Osteoblast (primary cell): Measurements from ENCODE around the gene GLUL. TPM values are rescaled to one million over a fixed set of nuclear protein-coding genes. Genes with fewer than 3 reads are reported as not detected.
"Not testable (repeated sequence)": the region's sequence is repeated elsewhere in the genome, so short reads cannot be mapped to it uniquely, and the experiment has no call there.

Experiments
- DNase-seq: peaks from one replicate; pipeline ENCODE4 v3.0.0; 2011; ENCODE audit warnings: low spot score, mixed read lengths; ENCODE audit not compliant: insufficient read length; ENCODE audit errors: missing footprints
- H2AFZ ChIP-seq: 2 replicates; pipeline ENCODE4 v1.6.0; 2011; ENCODE audit warnings: mild to moderate bottlenecking, low read length
- H3K27ac ChIP-seq: 2 replicates; pipeline ENCODE4 v1.5.1; 2011; ENCODE audit warnings: mild to moderate bottlenecking, low read depth, low read length, moderate library complexity
- H3K27me3 ChIP-seq: 2 replicates; pipeline ENCODE4 v1.6.0; 2012; ENCODE audit warnings: mild to moderate bottlenecking, control low read depth, inconsistent platforms, low read length, moderate library complexity; ENCODE audit not compliant: insufficient read depth
- H3K36me3 ChIP-seq: 2 replicates; pipeline ENCODE4 v1.5.1; 2011; ENCODE audit warnings: mild to moderate bottlenecking, low read length, control low read depth, moderate library complexity; ENCODE audit not compliant: insufficient read depth
- H3K4me1 ChIP-seq: 2 replicates; pipeline ENCODE4 v1.5.1; 2011; ENCODE audit warnings: mild to moderate bottlenecking, low read length, control low read depth, moderate library complexity; ENCODE audit not compliant: insufficient read depth
- H3K4me2 ChIP-seq: 2 replicates; pipeline ENCODE4 v1.6.0; 2011; ENCODE audit warnings: mild to moderate bottlenecking, low read length; ENCODE audit not compliant: insufficient read depth
- H3K4me3 ChIP-seq: fragments of 200-600 bp; sonication (generic); 3 replicates; pipeline ENCODE4 v1.5.1; 2012; ENCODE audit warnings: mild to moderate bottlenecking, low read length, inconsistent platforms; ENCODE audit not compliant: insufficient read depth
- H3K79me2 ChIP-seq: 2 replicates; pipeline ENCODE4 v1.6.0; 2012; ENCODE audit warnings: mild to moderate bottlenecking, low read length, control low read depth, inconsistent platforms; ENCODE audit not compliant: insufficient read depth
- H3K9me3 ChIP-seq: 2 replicates; pipeline ENCODE4 v1.5.1; 2011; ENCODE audit warnings: low read depth, low read length, control low read depth
- H4K20me1 ChIP-seq: 2 replicates; pipeline ENCODE4 v1.6.0; 2012; ENCODE audit warnings: mild to moderate bottlenecking, low read length, control low read depth; ENCODE audit not compliant: insufficient read depth
- total RNA-seq: library from RNA; depleted of rRNA; stranded (reverse); fragments of >200 nt; gene quantifications from 2 replicates; pipeline ENCODE4 v1.2.3, GENCODE V29; 2012
- TF ChIP-seq, protein P1 (sequence below): IDR thresholded peaks from 2 replicates; pipeline ENCODE4 v1.5.1; 2011; ENCODE audit warnings: mild to moderate bottlenecking, low read depth, low read length, moderate library complexity; ENCODE audit errors: extremely low read depth

Gene GLUL
- total RNA-seq, 1 donor: 259 TPM

DNA sequence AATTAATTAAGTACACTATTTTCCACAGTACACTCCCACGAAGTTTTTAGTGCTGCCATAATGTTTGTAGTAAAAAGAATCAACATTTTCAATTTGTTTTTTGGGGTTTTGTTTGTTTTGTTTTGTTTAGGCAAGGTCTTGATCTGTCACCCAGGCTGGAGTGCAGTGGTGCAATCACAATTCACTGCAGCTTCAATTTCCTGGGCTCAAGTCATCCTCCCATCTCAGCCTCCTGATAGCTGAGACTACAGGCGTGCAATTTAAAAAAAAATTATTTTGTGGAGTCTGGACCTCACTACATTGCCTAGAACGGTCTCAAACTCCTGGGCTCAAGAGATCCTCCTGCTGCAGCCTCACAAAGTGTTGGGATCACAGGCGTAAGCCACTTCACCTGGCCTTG lies 11.4 kb downstream of the GLUL start:
- Histone ChIP-seq H3K4me2 (no peak overlapping the region), H3K4me3 (no peak overlapping the region), H4K20me1 (no peaks in the 10 kb centered on the region), H2AFZ (no peak overlapping the region), H3K4me1 (no peaks in the 10 kb centered on the region), H3K79me2 (no peaks in the 10 kb centered on the region), H3K27me3 (no peaks in the 10 kb centered on the region), H3K36me3 (peaks cover 33% of the 10 kb centered on the region), H3K9me3 (no peaks in the 10 kb centered on the region), H3K27ac (no peak overlapping the region)
- TF ChIP-seq, protein P1, sequence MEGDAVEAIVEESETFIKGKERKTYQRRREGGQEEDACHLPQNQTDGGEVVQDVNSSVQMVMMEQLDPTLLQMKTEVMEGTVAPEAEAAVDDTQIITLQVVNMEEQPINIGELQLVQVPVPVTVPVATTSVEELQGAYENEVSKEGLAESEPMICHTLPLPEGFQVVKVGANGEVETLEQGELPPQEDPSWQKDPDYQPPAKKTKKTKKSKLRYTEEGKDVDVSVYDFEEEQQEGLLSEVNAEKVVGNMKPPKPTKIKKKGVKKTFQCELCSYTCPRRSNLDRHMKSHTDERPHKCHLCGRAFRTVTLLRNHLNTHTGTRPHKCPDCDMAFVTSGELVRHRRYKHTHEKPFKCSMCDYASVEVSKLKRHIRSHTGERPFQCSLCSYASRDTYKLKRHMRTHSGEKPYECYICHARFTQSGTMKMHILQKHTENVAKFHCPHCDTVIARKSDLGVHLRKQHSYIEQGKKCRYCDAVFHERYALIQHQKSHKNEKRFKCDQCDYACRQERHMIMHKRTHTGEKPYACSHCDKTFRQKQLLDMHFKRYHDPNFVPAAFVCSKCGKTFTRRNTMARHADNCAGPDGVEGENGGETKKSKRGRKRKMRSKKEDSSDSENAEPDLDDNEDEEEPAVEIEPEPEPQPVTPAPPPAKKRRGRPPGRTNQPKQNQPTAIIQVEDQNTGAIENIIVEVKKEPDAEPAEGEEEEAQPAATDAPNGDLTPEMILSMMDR: no peak
- no peak for DNase-seq

DNA sequence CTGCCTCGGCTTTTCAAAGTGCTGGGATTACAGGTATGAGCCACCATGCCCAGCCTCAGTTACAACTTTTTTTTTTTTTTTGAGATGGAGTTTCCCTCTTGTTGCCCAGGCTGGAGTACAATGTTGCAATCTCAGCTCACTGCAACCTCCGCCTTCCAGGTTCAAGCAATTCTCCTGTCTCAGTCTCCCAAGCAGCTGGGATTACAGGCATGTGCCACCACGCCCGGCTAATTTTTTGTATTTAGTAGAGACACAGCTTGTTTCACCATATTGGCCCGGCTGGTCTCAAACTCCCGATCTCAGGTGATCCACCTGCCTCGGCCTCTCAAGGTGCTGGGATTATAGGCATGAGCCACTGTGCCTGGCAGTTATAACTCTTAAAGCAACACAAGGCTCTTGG lies 11.8 kb downstream of the GLUL start:
- not testable (repeated sequence) for H3K4me3 ChIP-seq, H3K4me2 ChIP-seq, DNase-seq, H3K27ac ChIP-seq, H2AFZ ChIP-seq, H3K79me2 ChIP-seq, H3K4me1 ChIP-seq, H3K9me3 ChIP-seq, H4K20me1 ChIP-seq, H3K27me3 ChIP-seq
- peaks cover 29% of the 10 kb centered on the region for H3K36me3 ChIP-seq

DNA sequence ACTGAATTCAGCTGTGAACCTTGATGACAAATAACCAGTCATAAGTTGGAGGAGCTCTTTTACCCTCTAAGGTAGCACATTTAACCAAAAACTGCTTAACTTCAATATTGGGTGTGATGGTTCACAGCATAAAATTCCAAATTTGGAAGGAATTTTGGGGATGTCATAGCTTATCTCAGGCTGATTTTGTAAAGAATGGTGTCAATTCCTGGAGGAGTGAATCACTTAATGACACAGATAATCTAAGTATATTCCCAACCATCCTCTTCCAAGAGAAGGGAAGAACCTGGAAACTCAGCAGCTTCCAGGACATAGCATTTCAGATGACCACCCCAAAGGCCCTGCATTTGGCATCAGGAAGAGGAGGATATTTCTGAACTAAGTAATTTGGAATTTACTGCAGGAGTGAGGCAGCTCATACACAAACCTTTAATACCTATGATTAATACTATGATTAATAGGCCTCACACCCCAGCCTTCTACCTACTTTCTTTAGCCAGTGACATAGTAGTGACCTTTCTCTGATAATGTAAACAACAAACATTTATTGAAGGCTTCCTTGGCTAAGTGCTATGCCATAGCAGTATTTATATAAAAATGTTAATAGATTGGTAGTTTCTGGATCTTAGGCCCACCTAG lies 14.5 kb downstream of the GLUL start:
- TF ChIP-seq, protein P1: no peak
- Histone ChIP-seq H3K36me3 (peaks cover 2% of the 10 kb centered on the region), H3K9me3 (no peaks in the 10 kb centered on the region), H4K20me1 (no peaks in the 10 kb centered on the region), H3K4me2 (no peak overlapping the region), H3K79me2 (no peaks in the 10 kb centered on the region), H2AFZ (no peak overlapping the region), H3K4me3 (no peak overlapping the region), H3K27me3 (no peaks in the 10 kb centered on the region), H3K4me1 (no peaks in the 10 kb centered on the region), H3K27ac (no peak overlapping the region)
- no peak for DNase-seq

DNA sequence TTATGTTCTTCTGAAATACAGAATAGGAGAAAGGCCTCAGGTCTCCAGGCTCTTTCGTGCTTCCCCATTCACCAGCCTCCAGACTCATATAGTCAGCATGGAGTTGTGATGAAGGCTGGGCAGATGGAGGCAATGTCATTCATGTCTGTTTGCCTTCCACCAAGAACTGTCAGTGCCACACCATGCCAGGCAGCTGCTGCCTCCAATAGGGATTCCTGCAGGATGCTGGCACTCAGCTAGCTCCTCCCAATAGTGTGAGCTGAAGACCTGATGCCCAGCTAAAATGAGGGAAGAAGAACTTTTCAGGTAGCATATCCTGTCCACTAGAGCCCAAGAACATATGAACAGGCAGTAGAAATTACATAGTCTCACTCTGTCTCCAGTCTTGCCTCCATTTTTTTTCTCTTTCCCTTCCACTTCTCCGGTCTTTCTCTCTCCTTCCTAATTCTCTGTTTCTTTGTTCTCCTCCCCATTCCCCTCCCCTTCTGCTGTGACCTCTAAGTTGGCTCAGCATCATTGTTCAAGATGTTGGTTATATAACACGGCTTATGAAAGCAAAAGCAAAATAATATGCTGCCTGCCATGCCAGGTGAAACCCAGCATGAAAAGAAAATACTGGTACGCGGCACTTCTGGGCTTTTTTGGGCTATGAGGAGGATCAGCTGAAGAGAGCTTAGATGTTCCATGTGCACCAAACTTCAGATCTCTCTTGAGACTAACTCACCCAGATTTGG lies 17.3 kb downstream of the GLUL start:
- no peaks in the 10 kb centered on the region for H4K20me1 ChIP-seq

More for the DNA sequence above, 17.3 kb downstream of the GLUL start:
- no peaks in the 10 kb centered on the region for H3K79me2 ChIP-seq
- H3K4me2 ChIP-seq: no peak overlapping the region
- TF ChIP-seq, protein P1: no peak
- no peaks in the 10 kb centered on the region for H3K27me3 ChIP-seq
- H3K36me3 ChIP-seq: no peaks in the 10 kb centered on the region
- no peaks in the 10 kb centered on the region for H3K4me1 ChIP-seq
- H3K9me3 ChIP-seq: no peaks in the 10 kb centered on the region
- H2AFZ ChIP-seq: no peak overlapping the region
- H3K4me3 ChIP-seq: no peak overlapping the region
- no peak overlapping the region for H3K27ac ChIP-seq
- no peak for DNase-seq
